NCI-H146 (cell line): ENCODE data around the gene NTMT1.

Source experiments
- DNase-seq: peaks from one replicate; lab custom pipeline; 2025; lab: John Stamatoyannopoulos, UW

NTMT1 gene

GRCh38 chr9:129597355-129598088, 28.4 kb upstream of the NTMT1 start:
- DNase-seq, result no peak

GRCh38 chr9:129598089-129598596, 27.8 kb upstream of the NTMT1 start:
- DNase-seq, result no peak

- no peak for DNase-seq
Observed at GRCh38 chr9:129601082-129601674, 24.8 kb upstream of the NTMT1 start.

- DNase-seq, result no peak
Observed at GRCh38 chr9:129602598-129603415, 23.2 kb upstream of the NTMT1 start.

- no peak for DNase-seq
Observed at GRCh38 chr9:129604056-129604765, 21.8 kb upstream of the NTMT1 start.

GRCh38 chr9:129604766-129605163, 21.2 kb upstream of the NTMT1 start:
- no peak for DNase-seq

- DNase-seq, result no peak
Observed at GRCh38 chr9:129606161-129607026, 19.6 kb upstream of the NTMT1 start.

- no peak for DNase-seq
Observed at GRCh38 chr9:129607027-129607387, 19.0 kb upstream of the NTMT1 start.

GRCh38 chr9:129608561-129609481, 17.1 kb upstream of the NTMT1 start:
- DNase-seq, result no peak

GRCh38 chr9:129609486-129610212, 16.3 kb upstream of the NTMT1 start:
- DNase-seq, result no peak

- DNase-seq, result no peak
Observed at GRCh38 chr9:129610213-129610472, 15.8 kb upstream of the NTMT1 start.

- DNase-seq, result peak; percentile 18
Observed at GRCh38 chr9:129610473-129611306, 15.3 kb upstream of the NTMT1 start.

- no peak for DNase-seq
Observed at GRCh38 chr9:129611307-129611800, 14.6 kb upstream of the NTMT1 start.

- DNase-seq, result no peak
Observed at GRCh38 chr9:129612123-129612522, 13.8 kb upstream of the NTMT1 start.

GRCh38 chr9:129612815-129613519, 13.0 kb upstream of the NTMT1 start:
- DNase-seq, result no peak

GRCh38 chr9:129613520-129614175, 12.3 kb upstream of the NTMT1 start:
- peak; percentile 14 for DNase-seq

GRCh38 chr9:129614932-129615331, 11.0 kb upstream of the NTMT1 start:
- no peak for DNase-seq
